ENCODE data around the gene NEURL3. TPM values are rescaled to one million over a fixed set of nuclear protein-coding genes. Genes with fewer than 3 reads are reported as not detected.

NEURL3 gene
- total and polyA plus RNA-seq, 2 of the 8 experiments (the other 6 are each of a cell fraction or from before 2014, with no cell fraction given): not detected

DNA sequence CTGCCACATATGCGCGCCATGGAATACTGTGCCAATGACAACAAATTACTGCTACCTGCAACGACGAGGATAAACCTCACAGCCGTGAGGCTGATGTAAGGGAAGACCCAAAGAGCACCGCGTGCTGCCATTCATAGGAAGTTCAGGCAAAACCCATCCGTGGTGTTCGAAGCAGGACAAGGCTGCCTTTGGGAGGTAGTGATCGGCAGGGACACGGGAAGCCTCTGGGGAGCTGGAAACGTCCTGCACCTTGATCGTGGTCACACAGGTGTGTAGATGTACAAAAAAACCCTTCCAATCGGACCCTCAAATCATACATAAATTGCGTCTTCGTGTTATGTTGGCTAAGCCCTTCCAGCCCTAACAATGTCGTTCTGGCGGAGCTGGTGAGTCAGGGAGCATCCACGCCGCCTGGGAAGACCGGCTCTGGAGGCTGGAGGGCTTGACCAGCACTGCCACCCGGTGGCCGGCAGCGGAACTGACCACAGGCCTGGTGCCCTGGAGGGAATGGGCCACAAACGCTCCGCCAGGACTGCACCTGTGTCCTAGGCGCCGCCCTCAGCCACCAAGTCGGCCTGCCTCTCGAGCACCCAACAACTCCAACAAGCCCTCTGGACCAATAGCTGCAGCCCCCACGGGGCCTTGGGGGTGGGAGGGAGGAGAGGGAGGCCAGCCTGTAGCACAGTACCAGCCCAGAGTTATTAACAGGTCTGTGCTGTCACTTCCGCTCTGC, 4.1 kb upstream of the NEURL3 start:
- Histone ChIP-seq H3K14ac (ENCODE audit: insufficient read length) (no peak overlapping the region), H3K27ac (ENCODE audit: low read depth, low read length) (no peak overlapping the region), H4K91ac (replicated peaks; ENCODE audit: insufficient read length, low read length) (no peak overlapping the region), H2BK5ac (ENCODE audit: low read depth, low read length) (no peak overlapping the region), H3K36me3 (ENCODE audit: control insufficient read depth in 2 of 4, insufficient read depth in 4 of 4, low read length in 3 of 4) (no peaks in the 10 kb centered on the region), H3K9me3 (ENCODE audit: insufficient read depth in 2 of 2, low read depth in 1 of 2, low read length in 1 of 2) (no peaks in the 10 kb centered on the region), H2AK5ac (ENCODE audit: low read depth, low read length) (no peak overlapping the region), H3K27me3 (replicated peaks in 1 of 4; ENCODE audit: control insufficient read depth in 3 of 4, extremely low read depth in 1 of 4, insufficient read depth in 3 of 4, low read length in 3 of 4) (peaks cover 4 to 14% (median 10%) of the 10 kb centered on the region in 4 experiments), H3K23ac (ENCODE audit: insufficient read length) (no peak overlapping the region), H3K79me1 (ENCODE audit: low read depth, low read length) (no peaks in the 10 kb centered on the region), H3K79me2 (ENCODE audit: control insufficient read depth in 1 of 2, insufficient read depth in 2 of 2, low read length in 2 of 2) (no peaks in the 10 kb centered on the region), H2AFZ (ENCODE audit: low read length) (peak overlapping the region; percentile 94), H3K9ac (replicated peaks in 1 of 4; ENCODE audit: extremely low read depth in 1 of 4, low read depth in 3 of 4, low read length in 3 of 4) (no peak overlapping the region), H2BK20ac (ENCODE audit: low read length) (no peak overlapping the region; the same call in 1 of the 2 replicates), H4K8ac (ENCODE audit: extremely low read depth, insufficient read depth, low read length) (no peak overlapping the region), H3K56ac (replicated peaks; ENCODE audit: insufficient read length, low read depth, low read length) (no peak overlapping the region), H3K4me3 (ENCODE audit: extremely low read depth in 1 of 4, insufficient read depth in 2 of 4, low read depth in 3 of 4, low read length in 4 of 4) (peak overlapping the region in 3 of 4 experiments; percentile 28 to 53 (median 40); a peak in 6 of 8 replicates), H3K4me2 (ENCODE audit: insufficient read depth in 1 of 2, low read depth in 2 of 2, low read length in 2 of 2) (peak overlapping the region; percentile 14 to 70), H4K5ac (ENCODE audit: insufficient read length, low read depth, low read length) (no peak overlapping the region), H2BK12ac (ENCODE audit: low read depth, low read length) (peak overlapping the region; percentile 12; the same call in 1 of the 2 replicates), H3K4ac (replicated peaks; ENCODE audit: insufficient read length, low read depth, low read length) (no peak overlapping the region), H3K4me1 (replicated peaks in 1 of 4; ENCODE audit: control insufficient read depth in 3 of 4, insufficient read depth in 4 of 4, low read length in 3 of 4) (peaks cover 0 to 6% (median 5%) of the 10 kb centered on the region in 4 experiments; a peak in 3 of 7 replicates), H3K23me2 (ENCODE audit: low read depth, low read length) (no peaks in the 10 kb centered on the region; the same call in 1 of the 2 replicates), H4K20me1 (replicated peaks in 1 of 2; ENCODE audit: control insufficient read depth in 1 of 2, insufficient read depth in 2 of 2, low read length in 2 of 2) (no peaks in the 10 kb centered on the region), H3K18ac (ENCODE audit: extremely low read depth, low read length) (no peak overlapping the region), H2BK15ac (ENCODE audit: low read length) (peak overlapping the region; percentile 73), H2BK120ac (replicated peaks; ENCODE audit: low read depth, low read length) (no peak overlapping the region)
- FAIRE-seq (peak; percentile 76), DNase-seq (ENCODE audit: low read depth in 1 of 2, low spot score in 2 of 2) (peak; percentile 90 to 99)
- ChIA-PET CTCF (ENCODE audit: partially characterized antibody) (interaction anchor here (0.8 to 10.3 kb wide), 49 partner anchors 9 to 293 kb away, joined by 3 to 171 read pairs (median 5); partner anchors contain the start of gene ITPRIPL1), POLR2A (ENCODE audit: partially characterized antibody) (interaction anchor here (1.2 kb wide), 1 partner anchor 24 kb away, joined by 3 read pairs; no protein-coding TSS in a partner anchor)
- 30% methylated on average over 31 of the region's 32 CpGs; no CpG with 5 or more reads in 1 of the 2 experiments for WGBS, 2 experiments (ENCODE audit: extremely low coverage in 1 of 2, insufficient coverage in 1 of 2, insufficient read length in 1 of 2, insufficient replicate concordance in 2 of 2, low coverage in 1 of 2, low lambda C conversion rate in 2 of 2, missing lambda C conversion rate in 1 of 2)
- TF ChIP-seq SIN3A (conservative IDR thresholded peaks at IDR 0.05 in 1 of 2, IDR thresholded peaks at IDR 0.05 in 1 of 2; ENCODE audit: low read depth in 1 of 2, low read length in 2 of 2) (no peak), YY1 (IDR thresholded peaks at IDR 0.05; ENCODE audit: low read depth, low read length) (0 out of 2 replicates have a peak, but pooled peaks have one; percentile 33), CREB1 (IDR thresholded peaks at IDR 0.05) (0 out of 2 replicates have a peak, but pooled peaks have one; percentile 18), KDM4A (IDR thresholded peaks at IDR 0.05; ENCODE audit: low read depth, low read length, severe bottlenecking) (peak; percentile 40), ASH2L (IDR thresholded peaks at IDR 0.05; ENCODE audit: low read length) (peak; percentile 41), RAD21 (IDR thresholded peaks at IDR 0.05 in 1 of 2, conservative IDR thresholded peaks at IDR 0.05 in 1 of 2; ENCODE audit: low read depth in 2 of 2, low read length in 2 of 2) (peak; percentile 96)
- TF ChIP-seq, protein P1, sequence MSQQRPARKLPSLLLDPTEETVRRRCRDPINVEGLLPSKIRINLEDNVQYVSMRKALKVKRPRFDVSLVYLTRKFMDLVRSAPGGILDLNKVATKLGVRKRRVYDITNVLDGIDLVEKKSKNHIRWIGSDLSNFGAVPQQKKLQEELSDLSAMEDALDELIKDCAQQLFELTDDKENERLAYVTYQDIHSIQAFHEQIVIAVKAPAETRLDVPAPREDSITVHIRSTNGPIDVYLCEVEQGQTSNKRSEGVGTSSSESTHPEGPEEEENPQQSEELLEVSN (IDR thresholded peaks at IDR 0.05): peak; percentile 80
- TF ChIP-seq, protein P2, sequence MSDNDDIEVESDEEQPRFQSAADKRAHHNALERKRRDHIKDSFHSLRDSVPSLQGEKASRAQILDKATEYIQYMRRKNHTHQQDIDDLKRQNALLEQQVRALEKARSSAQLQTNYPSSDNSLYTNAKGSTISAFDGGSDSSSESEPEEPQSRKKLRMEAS (IDR thresholded peaks at IDR 0.05): peak; percentile 71

Measured in H1 (cell line).